AG09319 (cell line): Measurements from ENCODE around the gene SMIM35.

ENCODE experiments used
- DNase-seq: peaks from one replicate; pipeline ENCODE4 v3.0.0-alpha.2; 2010; ENCODE audit warnings: low read depth; ENCODE audit errors: extremely low read depth
- CTCF ChIP-seq: IDR thresholded peaks from 2 replicates; pipeline ENCODE4 v1.5.1; 2011; ENCODE audit warnings: low read depth, mild to moderate bottlenecking, inconsistent platforms, low read length, moderate library complexity

The SMIM35 gene

DNA sequence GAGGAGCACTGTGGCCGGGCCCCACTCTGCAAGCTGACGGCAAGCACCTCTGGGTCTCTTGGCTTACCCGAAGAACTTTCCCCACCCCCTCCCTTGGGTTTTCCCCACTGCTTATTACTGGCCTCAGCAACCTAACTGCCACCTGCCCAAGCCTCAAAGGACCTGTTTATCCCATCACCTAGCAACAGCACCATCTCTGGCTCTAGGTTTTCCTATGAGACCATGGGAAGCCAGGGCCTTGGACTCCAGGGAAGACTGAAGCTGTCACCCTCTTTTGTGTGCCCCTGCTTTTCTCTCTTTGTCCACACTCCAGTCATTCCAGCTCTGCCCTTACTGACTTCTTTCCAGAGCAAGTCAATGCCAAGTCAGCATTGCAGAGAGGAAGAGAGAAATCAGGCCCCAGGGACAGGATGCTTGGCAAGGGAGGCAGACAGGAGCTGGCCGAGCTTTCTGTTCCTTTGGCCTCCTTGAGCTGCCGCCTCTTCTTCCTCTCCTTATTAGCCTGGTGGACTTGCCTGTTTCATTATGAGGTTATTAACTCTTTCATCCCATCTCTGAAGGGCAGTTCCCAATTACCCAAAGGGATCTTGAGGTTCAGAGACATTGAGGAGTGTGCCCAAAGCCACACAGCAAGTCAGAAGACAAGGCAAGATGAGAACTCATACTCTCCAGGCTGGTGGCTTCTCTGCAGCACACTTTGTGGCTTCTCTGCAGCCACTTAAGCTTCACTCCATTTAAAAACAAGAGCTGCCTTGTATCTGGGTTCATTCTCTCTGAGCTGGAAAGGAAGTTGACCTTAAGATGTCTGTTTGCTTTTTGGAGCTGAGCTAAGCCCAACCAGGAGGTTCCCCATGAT lies at the start of gene SMIM35:
TSS of gene SMIM35 (minus strand) at position 51 of the 856 bp plus-strand sequence. CDS start 206 bp downstream, outside the sequence.
- no peak for DNase-seq

GRCh38 chr11:118136341-118136740 lies 49.6 kb upstream of the SMIM35 start:
- no peak for DNase-seq
- TF ChIP-seq CTCF = no peak

More for the DNA sequence above, at the start of gene SMIM35:
- no peak for TF ChIP-seq CTCF

DNA sequence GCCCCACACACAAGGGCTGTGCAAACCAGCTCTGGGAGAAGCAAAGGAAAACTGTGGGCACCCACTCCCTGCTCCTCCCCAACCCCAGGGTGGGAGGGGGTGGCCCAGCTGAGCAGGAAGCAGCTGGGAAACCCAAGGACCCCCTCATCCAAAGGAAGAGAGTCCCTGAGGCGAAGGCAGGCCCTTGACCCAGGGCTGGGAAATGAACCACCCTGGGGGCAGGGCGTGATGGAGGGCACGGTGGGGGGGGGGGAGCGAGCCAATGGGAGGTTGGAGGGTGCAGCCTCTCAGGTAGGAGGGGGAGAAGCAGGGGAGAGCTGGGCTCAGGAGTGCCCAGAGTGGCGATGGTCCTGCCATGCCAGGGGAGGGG lies 49.0 kb upstream of the SMIM35 start:
- DNase-seq = no peak
- TF ChIP-seq CTCF = no peak

GRCh38 chr11:118135051-118135795 lies 48.5 kb upstream of the SMIM35 start:
- no peak for TF ChIP-seq CTCF

DNA sequence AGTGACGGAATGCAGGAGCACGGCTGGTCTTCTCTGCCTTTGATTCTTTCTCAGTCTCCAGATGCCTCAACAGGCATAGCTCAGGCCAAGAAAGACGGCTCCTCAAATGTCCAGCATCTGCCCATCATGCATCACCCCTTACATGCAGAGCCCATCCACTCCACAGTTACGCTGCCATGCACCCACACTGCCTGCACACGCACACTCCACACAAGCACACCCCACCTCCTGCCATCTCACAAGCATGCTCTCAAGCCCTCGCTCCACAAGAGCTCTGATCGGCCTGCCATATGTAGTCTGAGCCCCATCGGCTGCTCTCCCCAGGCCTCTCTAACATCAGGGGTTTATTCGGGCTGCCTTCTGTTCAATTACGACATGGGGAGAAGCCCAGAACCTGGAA lies 47.1 kb upstream of the SMIM35 start:
- no peak for TF ChIP-seq CTCF
- DNase-seq = no peak

More at GRCh38 chr11:118135051-118135795, 48.5 kb upstream of the SMIM35 start:
- no peak for DNase-seq

- TF ChIP-seq CTCF = no peak
- no peak for DNase-seq
These were observed 45.8 kb upstream of the SMIM35 start for GRCh38 chr11:118132385-118133151.
